Brain microvascular endothelial cell (primary cell): Measurements from ENCODE around the gene PVALEF.

Experiments
- DNase-seq: peaks from one replicate; pipeline ENCODE4 v3.0.0-alpha.2; 2020
- H3K27ac ChIP-seq: fragments of 250-450 bp; sonication (Bioruptor Pico); 2 replicates; pipeline ENCODE4 v1.5.1; 2020; ENCODE audit warnings: mild to moderate bottlenecking, moderate library complexity
- H3K27me3 ChIP-seq: fragments of 250-450 bp; sonication (Bioruptor Pico); replicated peaks from 2 replicates; pipeline ENCODE4 v1.5.1; 2020; ENCODE audit warnings: mild to moderate bottlenecking
- H3K36me3 ChIP-seq: fragments of 250-450 bp; sonication (Bioruptor Pico); replicated peaks from 2 replicates; pipeline ENCODE4 v1.5.1; 2020; ENCODE audit warnings: mild to moderate bottlenecking
- H3K4me3 ChIP-seq: 2 replicates; pipeline ENCODE4 v1.5.1; 2011; ENCODE audit warnings: low read depth, mild to moderate bottlenecking, control low read depth, low read length, moderate library complexity
- in situ Hi-C: cut with HindIII; loops from 2 replicates; pipeline ENCODE4 v1.10.0; 2017; ENCODE audit warnings: low sequenced_read_pairs, low pct_ligation_motif_present
- TF ChIP-seq, protein P1 (sequence below): IDR thresholded peaks from 2 replicates; pipeline ENCODE4 v1.5.1; 2011; ENCODE audit warnings: low read depth, mild to moderate bottlenecking, moderate library complexity, low read length, control low read depth, inconsistent platforms; ENCODE audit errors: missing control alignments

Gene PVALEF

DNA sequence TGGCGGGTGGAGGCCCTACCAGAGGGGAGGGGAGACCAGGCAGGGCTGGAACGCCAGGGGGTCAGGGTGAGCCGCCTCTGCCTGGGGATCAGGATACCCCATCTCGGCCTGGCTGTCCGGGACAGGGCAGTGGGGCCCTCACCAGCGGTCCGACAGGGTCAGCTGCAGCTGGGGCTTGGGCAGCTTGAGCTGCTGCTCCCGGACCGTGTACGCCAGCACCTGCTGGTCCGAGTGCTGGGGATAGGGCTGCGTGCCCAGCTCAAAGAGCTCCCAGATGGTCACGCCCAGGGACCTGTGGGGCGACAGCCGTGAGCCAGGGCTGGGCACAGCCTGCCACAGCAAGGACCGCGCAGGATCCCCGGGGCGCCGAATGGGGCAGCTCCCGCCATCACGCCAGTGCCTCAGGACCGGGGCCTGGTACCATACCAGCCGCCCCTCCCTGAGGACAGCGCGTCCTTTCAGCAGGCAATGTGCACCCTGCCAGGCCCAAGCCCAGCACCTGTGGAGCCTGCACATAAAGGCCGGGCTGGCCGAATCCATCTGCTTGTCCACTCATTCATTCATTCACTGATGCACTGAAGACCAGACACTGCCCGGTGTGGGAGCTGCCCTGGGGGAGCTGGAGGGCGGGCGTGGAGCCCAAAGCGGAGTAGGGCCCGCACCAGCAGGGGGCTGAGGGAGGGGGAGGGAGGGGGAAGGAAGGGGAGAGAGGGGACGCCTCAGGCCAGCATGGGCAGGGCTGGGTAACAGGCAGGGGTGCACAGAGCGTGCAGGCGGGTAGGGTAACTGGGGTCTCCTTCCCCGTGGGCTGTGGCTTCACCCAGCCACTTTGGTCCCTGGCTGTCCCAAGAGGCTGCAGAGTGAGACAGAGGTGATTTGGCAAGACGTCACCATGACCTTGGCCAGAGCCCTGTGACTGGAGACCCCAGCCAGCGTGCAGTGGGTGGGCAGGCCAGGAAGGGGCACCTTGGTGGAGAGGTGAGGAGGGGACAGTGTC lies 42.0 kb upstream of the PVALEF start:
- Histone ChIP-seq H3K4me3 (no peak overlapping the region), H3K27me3 (peaks cover 26% of the 10 kb centered on the region), H3K27ac (no peak overlapping the region), H3K36me3 (no peaks in the 10 kb centered on the region)
- TF ChIP-seq, protein P1, sequence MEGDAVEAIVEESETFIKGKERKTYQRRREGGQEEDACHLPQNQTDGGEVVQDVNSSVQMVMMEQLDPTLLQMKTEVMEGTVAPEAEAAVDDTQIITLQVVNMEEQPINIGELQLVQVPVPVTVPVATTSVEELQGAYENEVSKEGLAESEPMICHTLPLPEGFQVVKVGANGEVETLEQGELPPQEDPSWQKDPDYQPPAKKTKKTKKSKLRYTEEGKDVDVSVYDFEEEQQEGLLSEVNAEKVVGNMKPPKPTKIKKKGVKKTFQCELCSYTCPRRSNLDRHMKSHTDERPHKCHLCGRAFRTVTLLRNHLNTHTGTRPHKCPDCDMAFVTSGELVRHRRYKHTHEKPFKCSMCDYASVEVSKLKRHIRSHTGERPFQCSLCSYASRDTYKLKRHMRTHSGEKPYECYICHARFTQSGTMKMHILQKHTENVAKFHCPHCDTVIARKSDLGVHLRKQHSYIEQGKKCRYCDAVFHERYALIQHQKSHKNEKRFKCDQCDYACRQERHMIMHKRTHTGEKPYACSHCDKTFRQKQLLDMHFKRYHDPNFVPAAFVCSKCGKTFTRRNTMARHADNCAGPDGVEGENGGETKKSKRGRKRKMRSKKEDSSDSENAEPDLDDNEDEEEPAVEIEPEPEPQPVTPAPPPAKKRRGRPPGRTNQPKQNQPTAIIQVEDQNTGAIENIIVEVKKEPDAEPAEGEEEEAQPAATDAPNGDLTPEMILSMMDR: no peak
- no peak for DNase-seq
- in situ Hi-C loops: loop anchor here (25.0 kb wide), 1 partner anchor 111 kb away; no protein-coding TSS in a partner anchor

- TF ChIP-seq, protein P1: no peak
- Histone ChIP-seq H3K4me3 (no peak overlapping the region), H3K27ac (no peak overlapping the region), H3K27me3 (peaks cover 26% of the 10 kb centered on the region), H3K36me3 (no peaks in the 10 kb centered on the region)
- in situ Hi-C loops: loop anchor here (25.0 kb wide), 1 partner anchor 112 kb away; no protein-coding TSS in a partner anchor
- no peak for DNase-seq
These were observed 40.9 kb upstream of the PVALEF start for GRCh38 chr17:81124377-81124776.

GRCh38 chr17:81125573-81126081 lies 39.7 kb upstream of the PVALEF start:
- DNase-seq: no peak
- in situ Hi-C loops: no loop called here
- H3K4me3 ChIP-seq: no peak overlapping the region
- H3K36me3 ChIP-seq: no peaks in the 10 kb centered on the region
- TF ChIP-seq, protein P1: no peak
- H3K27ac ChIP-seq: no peak overlapping the region
- H3K27me3 ChIP-seq: peaks cover 24% of the 10 kb centered on the region

DNA sequence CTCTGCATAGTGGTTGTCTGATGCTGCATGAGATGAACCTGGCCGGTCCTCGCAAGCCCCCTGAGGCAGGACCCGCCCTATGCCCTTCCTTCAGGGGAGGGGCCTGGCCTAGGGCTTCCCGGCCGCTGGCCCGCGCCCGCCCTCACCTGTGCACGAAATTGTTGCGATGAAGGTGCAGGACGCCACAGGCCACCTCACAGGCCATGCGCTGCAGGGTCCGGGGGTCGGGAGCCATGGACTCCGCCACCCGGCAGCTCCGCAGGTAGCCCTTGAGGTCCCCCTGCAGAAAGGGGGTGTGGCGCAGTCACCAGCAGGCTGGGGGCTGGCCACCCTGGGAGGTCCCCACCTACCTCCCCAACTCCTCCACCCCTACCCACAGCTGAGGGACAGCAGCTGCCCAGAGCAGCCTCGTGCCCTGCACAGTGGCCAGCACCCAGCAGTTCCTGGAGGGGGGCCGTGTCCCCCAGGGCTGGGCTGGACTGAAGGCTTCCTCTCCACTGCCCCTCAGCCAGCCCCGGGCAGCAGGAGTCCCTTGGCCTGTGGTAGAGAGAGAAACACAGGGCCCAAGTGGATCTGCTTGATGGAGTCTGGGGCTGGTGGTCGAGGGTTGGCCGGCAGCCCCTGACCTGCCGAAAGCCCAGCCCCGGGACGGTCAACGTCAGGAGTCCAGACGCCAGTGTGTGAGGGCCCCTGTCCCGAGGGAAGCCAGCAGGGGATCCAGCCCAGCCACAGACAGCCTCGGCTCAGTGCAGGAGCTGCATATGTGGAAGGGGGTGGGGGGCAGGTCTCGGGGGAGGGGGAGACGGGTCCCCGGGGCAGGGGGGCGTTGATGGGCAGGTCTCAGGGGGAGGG lies 38.8 kb upstream of the PVALEF start:
- no peak for DNase-seq
- H3K36me3 ChIP-seq: no peaks in the 10 kb centered on the region
- TF ChIP-seq, protein P1: no peak
- no peak overlapping the region for H3K4me3 ChIP-seq
- in situ Hi-C loops: no loop called here
- no peak overlapping the region for H3K27ac ChIP-seq
- peaks cover 18% of the 10 kb centered on the region for H3K27me3 ChIP-seq

DNA sequence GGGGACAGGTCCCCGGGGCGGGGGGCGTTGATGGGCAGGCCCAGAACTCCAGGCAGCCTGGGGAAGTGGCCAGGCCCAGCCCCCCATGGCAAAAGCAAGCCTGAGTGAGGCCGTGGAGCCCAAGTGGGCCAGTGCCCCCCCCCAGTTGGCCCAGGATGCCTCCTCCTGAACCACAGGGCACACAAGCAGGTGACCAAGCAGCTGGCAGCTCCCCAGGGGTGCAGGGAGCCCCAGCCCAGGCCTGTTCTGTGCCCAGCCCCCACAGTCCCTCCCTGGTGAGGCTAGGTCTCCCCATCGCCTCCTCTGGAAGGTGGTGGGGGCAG lies 38.2 kb upstream of the PVALEF start:
- no peak overlapping the region for H3K4me3 ChIP-seq
- TF ChIP-seq, protein P1: no peak
- H3K36me3 ChIP-seq: no peaks in the 10 kb centered on the region
- H3K27me3 ChIP-seq: peaks cover 12% of the 10 kb centered on the region
- in situ Hi-C loops: no loop called here
- DNase-seq: no peak
- no peak overlapping the region for H3K27ac ChIP-seq
